ENCODE data around the gene TRAPPC2L.

The TRAPPC2L gene

GRCh38 chr16:88883946-88884345 is 27.0 kb downstream of the TRAPPC2L start:
- DNase-seq (ENCODE audit: low read depth), result no peak
- TF ChIP-seq, protein P1, sequence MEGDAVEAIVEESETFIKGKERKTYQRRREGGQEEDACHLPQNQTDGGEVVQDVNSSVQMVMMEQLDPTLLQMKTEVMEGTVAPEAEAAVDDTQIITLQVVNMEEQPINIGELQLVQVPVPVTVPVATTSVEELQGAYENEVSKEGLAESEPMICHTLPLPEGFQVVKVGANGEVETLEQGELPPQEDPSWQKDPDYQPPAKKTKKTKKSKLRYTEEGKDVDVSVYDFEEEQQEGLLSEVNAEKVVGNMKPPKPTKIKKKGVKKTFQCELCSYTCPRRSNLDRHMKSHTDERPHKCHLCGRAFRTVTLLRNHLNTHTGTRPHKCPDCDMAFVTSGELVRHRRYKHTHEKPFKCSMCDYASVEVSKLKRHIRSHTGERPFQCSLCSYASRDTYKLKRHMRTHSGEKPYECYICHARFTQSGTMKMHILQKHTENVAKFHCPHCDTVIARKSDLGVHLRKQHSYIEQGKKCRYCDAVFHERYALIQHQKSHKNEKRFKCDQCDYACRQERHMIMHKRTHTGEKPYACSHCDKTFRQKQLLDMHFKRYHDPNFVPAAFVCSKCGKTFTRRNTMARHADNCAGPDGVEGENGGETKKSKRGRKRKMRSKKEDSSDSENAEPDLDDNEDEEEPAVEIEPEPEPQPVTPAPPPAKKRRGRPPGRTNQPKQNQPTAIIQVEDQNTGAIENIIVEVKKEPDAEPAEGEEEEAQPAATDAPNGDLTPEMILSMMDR (conservative IDR thresholded peaks at IDR 0.05; ENCODE audit: control insufficient read depth, insufficient read depth, low read depth, low read length), result no peak
- no peak overlapping the region for H3K4me3 ChIP-seq (ENCODE audit: control insufficient read depth, low read depth, low read length)

DNA sequence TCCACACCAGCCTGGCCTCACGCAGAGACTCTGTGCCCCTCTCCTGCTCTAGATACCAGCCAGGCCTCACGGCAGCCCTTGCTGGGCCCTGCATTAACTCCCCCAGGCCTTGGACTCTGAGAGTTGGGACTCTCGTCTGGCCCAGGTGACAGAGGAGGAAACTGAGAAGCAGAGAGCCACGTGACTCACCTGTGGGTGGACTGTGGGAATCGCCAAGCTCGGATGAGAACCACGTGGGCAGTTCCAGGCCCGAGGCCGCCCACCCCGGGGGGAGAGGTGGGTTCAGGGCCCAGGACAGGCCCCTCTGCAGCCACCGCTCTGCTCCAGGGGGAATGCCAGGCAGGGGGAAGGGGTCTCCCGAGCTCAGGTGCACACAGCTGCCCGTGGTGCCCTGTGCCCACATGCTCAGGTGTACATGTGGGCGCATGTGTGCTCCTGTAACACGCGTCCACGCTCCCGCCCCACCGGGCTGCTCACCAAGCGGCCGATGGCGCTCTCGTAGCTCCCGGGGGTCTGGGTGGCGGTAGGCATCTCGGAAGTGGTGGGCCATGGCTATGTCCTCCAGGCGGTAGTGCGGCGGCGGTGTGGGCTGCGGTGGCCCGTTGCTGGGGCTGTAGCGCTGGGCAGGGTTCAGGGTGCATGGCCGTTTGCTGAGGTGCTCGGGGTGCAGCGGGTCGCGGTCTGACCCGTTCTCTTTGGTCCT is 27.8 kb downstream of the TRAPPC2L start:
- TF ChIP-seq, protein P1 (conservative IDR thresholded peaks at IDR 0.05; ENCODE audit: control insufficient read depth, insufficient read depth, low read depth, low read length), result no peak
- no peak for DNase-seq (ENCODE audit: low read depth)
- no peak overlapping the region for H3K4me3 ChIP-seq (ENCODE audit: control insufficient read depth, low read depth, low read length)

- DNase-seq (ENCODE audit: low read depth), result no peak
- TF ChIP-seq, protein P1 (conservative IDR thresholded peaks at IDR 0.05; ENCODE audit: control insufficient read depth, insufficient read depth, low read depth, low read length), result no peak
- H3K4me3 ChIP-seq (ENCODE audit: control insufficient read depth, low read depth, low read length), result no peak overlapping the region
Measured at GRCh38 chr16:88885693-88886280, 28.9 kb downstream of the TRAPPC2L start.

DNA sequence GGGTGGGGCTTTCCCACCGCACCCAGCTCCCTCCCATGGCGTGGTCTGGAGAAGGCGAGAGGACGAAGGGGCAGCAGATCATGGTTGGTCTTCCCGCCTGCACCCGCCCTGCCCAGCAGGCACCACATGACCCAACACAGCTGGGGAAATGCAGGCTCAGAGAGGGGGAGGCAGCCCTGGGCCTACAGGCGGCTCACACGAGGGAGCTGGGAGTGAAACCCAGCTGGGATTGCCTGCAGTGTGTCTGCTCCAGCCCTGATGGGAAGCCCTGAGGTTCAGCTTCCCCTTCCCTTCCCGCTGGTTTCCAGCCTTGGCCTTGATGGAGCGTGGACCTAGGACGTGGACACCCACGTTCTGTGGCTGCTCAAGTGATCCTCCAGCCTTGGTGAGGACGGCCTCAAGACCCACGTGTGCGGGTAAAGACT is 29.5 kb downstream of the TRAPPC2L start:
- no peak for DNase-seq (ENCODE audit: low read depth)
- H3K4me3 ChIP-seq (ENCODE audit: control insufficient read depth, low read depth, low read length), result no peak overlapping the region
- TF ChIP-seq, protein P1 (conservative IDR thresholded peaks at IDR 0.05; ENCODE audit: control insufficient read depth, insufficient read depth, low read depth, low read length), result no peak

DNA sequence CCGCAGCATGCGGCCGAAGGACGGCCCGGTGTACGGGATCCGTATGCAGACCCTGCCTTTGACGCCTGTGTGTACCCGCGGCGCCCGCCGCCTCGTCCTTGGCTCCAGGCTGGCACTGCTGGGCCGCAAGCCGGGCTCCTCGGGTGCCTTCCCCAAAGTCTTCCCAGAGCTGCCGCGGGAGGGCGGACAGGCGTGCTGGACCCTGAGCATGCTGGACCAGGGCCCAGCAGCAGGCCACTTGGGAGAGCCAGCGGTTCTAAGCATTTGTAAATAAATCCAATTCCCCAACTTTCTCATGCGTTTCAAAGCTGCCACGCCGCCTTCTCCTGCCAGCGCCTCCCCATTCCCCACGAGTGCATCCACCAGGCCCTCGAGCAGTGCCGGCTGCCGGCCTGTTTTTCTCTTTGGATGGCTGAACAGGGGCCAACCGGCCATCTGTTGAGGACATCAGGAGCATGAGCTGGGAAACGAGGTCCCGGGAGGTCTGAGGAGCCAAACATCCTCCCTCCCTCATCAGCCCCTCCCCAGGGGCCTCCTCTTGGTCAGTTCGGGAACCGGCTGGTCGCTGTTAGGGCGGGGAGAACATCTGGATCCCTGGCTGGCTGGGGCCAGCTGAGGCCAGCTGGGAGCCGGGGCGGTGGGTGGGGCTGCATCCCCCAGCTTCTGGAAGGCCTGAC is 30.1 kb downstream of the TRAPPC2L start:
- TF ChIP-seq, protein P1 (conservative IDR thresholded peaks at IDR 0.05; ENCODE audit: control insufficient read depth, insufficient read depth, low read depth, low read length), result no peak
- H3K4me3 ChIP-seq (ENCODE audit: control insufficient read depth, low read depth, low read length), result no peak overlapping the region
- peak; percentile 57 for DNase-seq (ENCODE audit: low read depth)

GRCh38 chr16:88888057-88888456 is 31.1 kb downstream of the TRAPPC2L start:
- H3K4me3 ChIP-seq (ENCODE audit: control insufficient read depth, low read depth, low read length), result no peak overlapping the region
- DNase-seq (ENCODE audit: low read depth), result no peak
- TF ChIP-seq, protein P1 (conservative IDR thresholded peaks at IDR 0.05; ENCODE audit: control insufficient read depth, insufficient read depth, low read depth, low read length), result no peak
